IMR-90 (cell line): ENCODE results near the gene POFUT2. TPM values are rescaled to one million over a fixed set of nuclear protein-coding genes. Genes with fewer than 3 reads are reported as not detected.
A peak's percentile ranks its signal among the peaks of the same experiment; 100 is the strongest.

Experiments used
- ATAC-seq: fragments of 200-7000 bp; cut with Tn5 transposase; 2 replicates; pipeline ENCODE4 v1.9.1; 2020; ENCODE audit warnings: low read depth, mild to moderate bottlenecking, moderate library complexity
- BruUV-seq: library from RNA; stranded (reverse); fragments of 400-500 nt; replicated peaks from 2 replicates; lab custom pipeline; 2021; lab: Mats Ljungman, UMichigan
- CTCF ChIA-PET: fragments of 300-600 bp; formaldehyde crosslinking; extraction: SDS; loops from one replicate; lab custom pipeline; 2021; ENCODE audit warnings: antibody characterized with exemption; lab: Yijun Ruan, JAX
- POLR2A ChIA-PET: fragments of 300-600 bp; sonication (Branson Sonifier 250); formaldehyde crosslinking; loops from one replicate; lab custom pipeline; 2022; ENCODE audit warnings: antibody characterized with exemption; ENCODE audit not compliant: unreplicated experiment; lab: Charles Lee
- DNase-seq: peaks from one replicate; pipeline ENCODE4 v3.0.0; 2013
- H2AFZ ChIP-seq: replicated peaks from 2 replicates; pipeline ENCODE3; 2013; ENCODE audit warnings: low read length, mild to moderate bottlenecking; ENCODE audit not compliant: poor library complexity
- H2AK5ac ChIP-seq: 2 replicates; pipeline ENCODE4 v1.6.1; 2013; ENCODE audit warnings: low read depth, low read length, inconsistent platforms
- H2AK9ac ChIP-seq: replicated peaks from 2 replicates; pipeline ENCODE3; 2013; ENCODE audit warnings: mild to moderate bottlenecking, low read depth, low read length, moderate library complexity; ENCODE audit not compliant: poor library complexity
- H2BK120ac ChIP-seq: 2 replicates; pipeline ENCODE4 v1.6.1; 2013; ENCODE audit warnings: low read depth, low read length, inconsistent platforms
- H2BK15ac ChIP-seq: 3 replicates; pipeline ENCODE4 v1.6.1; 2013; ENCODE audit warnings: low read depth, low read length, inconsistent platforms
- H2BK20ac ChIP-seq: 2 replicates; pipeline ENCODE4 v1.6.1; 2013; ENCODE audit warnings: low read depth, mild to moderate bottlenecking, inconsistent platforms, low read length, moderate library complexity
- H2BK5ac ChIP-seq: 2 replicates; pipeline ENCODE4 v1.6.1; 2013; ENCODE audit warnings: mild to moderate bottlenecking, low read depth, low read length, inconsistent platforms; ENCODE audit not compliant: poor library complexity, severe bottlenecking
- H3K14ac ChIP-seq: replicated peaks from 2 replicates; pipeline ENCODE4 v1.6.1; 2013; ENCODE audit warnings: low read depth, low read length, inconsistent platforms
- H3K18ac ChIP-seq: 2 replicates; pipeline ENCODE4 v1.6.1; 2013; ENCODE audit warnings: low read depth, low read length, control low read depth
- H3K23ac ChIP-seq: 2 replicates; pipeline ENCODE4 v1.6.1; 2013; ENCODE audit warnings: low read depth, low read length, inconsistent platforms
- H3K27ac ChIP-seq: 2 replicates; pipeline ENCODE4 v1.5.1; 2013; ENCODE audit warnings: mild to moderate bottlenecking, control low read depth, low read length; ENCODE audit not compliant: insufficient read depth
- H3K27me3 ChIP-seq: 2 replicates; pipeline ENCODE4 v1.6.1; 2013; ENCODE audit warnings: low read length; ENCODE audit not compliant: control insufficient read depth, insufficient read depth
- H3K36me3 ChIP-seq: 2 replicates; pipeline ENCODE4 v1.6.1; 2013; ENCODE audit warnings: low read length, mixed read lengths; ENCODE audit not compliant: control insufficient read depth, insufficient read depth
- H3K4ac ChIP-seq: 2 replicates; pipeline ENCODE4 v1.6.1; 2013; ENCODE audit warnings: low read depth, low read length, inconsistent platforms
- H3K4me1 ChIP-seq: 2 replicates; pipeline ENCODE4 v1.6.1; 2013; ENCODE audit warnings: low read length, mixed read lengths; ENCODE audit not compliant: control insufficient read depth, insufficient read depth
- H3K4me2 ChIP-seq: 2 replicates; pipeline ENCODE4 v1.6.1; 2013; ENCODE audit warnings: low read depth, mild to moderate bottlenecking, control low read depth, low read length, moderate library complexity
- H3K4me3 ChIP-seq: 2 replicates; pipeline ENCODE4 v1.5.1; 2013; ENCODE audit warnings: low read depth, mild to moderate bottlenecking, control low read depth, low read length, moderate library complexity; ENCODE audit not compliant: insufficient read depth
- H3K56ac ChIP-seq: 2 replicates; pipeline ENCODE4 v1.6.1; 2013; ENCODE audit warnings: low read length, inconsistent platforms; ENCODE audit not compliant: insufficient read depth; ENCODE audit errors: extremely low read depth
- H3K79me1 ChIP-seq, 2 experiments: 2 replicates each; pipeline ENCODE4 v1.6.1; 2013; ENCODE audit warnings: low read length in 2 of 2, inconsistent platforms in 1 of 2, low read depth in 1 of 2
- H3K9ac ChIP-seq: 2 replicates; pipeline ENCODE4 v1.6.1; 2013; ENCODE audit warnings: low read depth, low read length, control low read depth
- H3K9me1 ChIP-seq: 2 replicates; pipeline ENCODE4 v1.6.1; 2013; ENCODE audit warnings: low read length, inconsistent platforms; ENCODE audit not compliant: insufficient read depth
- H3K9me3 ChIP-seq: 2 replicates; pipeline ENCODE4 v1.6.1; 2013; ENCODE audit warnings: low read length; ENCODE audit not compliant: control insufficient read depth, insufficient read depth
- H4K20me1 ChIP-seq: 2 replicates; pipeline ENCODE4 v1.6.1; 2013; ENCODE audit warnings: low read length, inconsistent platforms; ENCODE audit not compliant: insufficient read depth
- H4K5ac ChIP-seq: 2 replicates; pipeline ENCODE4 v1.6.1; 2013; ENCODE audit warnings: mild to moderate bottlenecking, low read depth, low read length, control low read depth
- H4K8ac ChIP-seq, 2 experiments: 2 replicates each; pipeline ENCODE4 v1.6.1; 2013; ENCODE audit warnings: low read depth in 2 of 2, low read length in 2 of 2, control low read depth in 1 of 2, inconsistent platforms in 1 of 2
- H4K91ac ChIP-seq: 2 replicates; pipeline ENCODE4 v1.6.1; 2013; ENCODE audit warnings: low read depth, low read length, inconsistent platforms; ENCODE audit not compliant: insufficient read depth
- BHLHE40 ChIP-seq: fragments of 150-350 bp; IDR thresholded peaks from 2 replicates; pipeline ENCODE4 v1.6.1; 2016; ENCODE audit warnings: mild to moderate bottlenecking, low read depth, low read length
- CEBPB ChIP-seq: IDR thresholded peaks from 2 replicates; pipeline ENCODE4 v1.6.1; 2012; ENCODE audit warnings: low read depth, low read length, improper control_type of control experiment
- WGBS, 2 experiments: methylation state at CpG; one replicate each; pipeline versions ENCODE4 v1.1.5 to v1.1.7; 2013; ENCODE audit warnings: missing lambda C conversion rate in 2 of 2; ENCODE audit not compliant: insufficient read length in 1 of 2; ENCODE audit errors: extremely low coverage in 2 of 2; 5-methylcytosine and 5-hydroxymethylcytosine counted together
- dilution Hi-C: fragments of 300-500 bp; cut with HindIII; formaldehyde crosslinking; loops from one replicate; pipeline ENCODE4 v1.14.3; 2018; ENCODE audit warnings: low sequenced_read_pairs; ENCODE audit not compliant: unreplicated experiment
- in situ Hi-C: fragments of 300-500 bp; cut with MboI; formaldehyde crosslinking; loops from 3 replicates; pipeline ENCODE4 v1.14.3; 2019; ENCODE audit warnings: low sequenced_read_pairs, inconsistent platforms, mixed read lengths
- intact Hi-C: fragments of 100-400 bp; cut with micrococcal nuclease; formaldehyde crosslinking; loops from 2 replicates; pipeline ENCODE4 v1.10.0; 2022
- polyA plus RNA-seq, 3 experiments: library from polyadenylated mRNA; depleted of rRNA; stranded (reverse); fragments of >200 nt; gene quantifications; 2 replicates each; pipeline ENCODE4 v1.2.3, GENCODE V29; 2012; ENCODE audit warnings: low replicate concordance in 1 of 3
- total RNA-seq: library from RNA; depleted of rRNA; stranded (reverse); fragments of >200 nt; gene quantifications from 2 replicates; pipeline ENCODE4 v1.2.3, GENCODE V29; 2012

Gene POFUT2
- total and polyA plus RNA-seq, 2 of the 4 experiments (the other 2 are of a cell fraction) = 18.8 to 59.3 TPM

- no peak overlapping the region for H4K91ac ChIP-seq
- H3K4me1 ChIP-seq = peaks cover 23% of the 10 kb centered on the region
- H3K36me3 ChIP-seq = peaks cover 28% of the 10 kb centered on the region
- H2AFZ ChIP-seq = no peak overlapping the region
- H3K79me1 ChIP-seq = 0 out of 4 replicates have a peak, but pooled peaks cover 0 to 8% of the 10 kb centered on the region in 2 experiments
- no peak overlapping the region for H3K4me3 ChIP-seq
- dilution Hi-C loops (no loop called here), in situ Hi-C loops (no loop called here), intact Hi-C loops (loop anchor here (5.0 kb wide), 1 partner anchor 84 kb away; no protein-coding TSS in a partner anchor)
- 93% methylated on average over 3 of the region's 15 CpGs; no CpG with 5 or more reads in 1 of the 2 experiments for WGBS, 2 experiments
- 0 out of 2 replicates have a peak overlapping the region, but pooled peaks have one; percentile 8 for H3K4ac ChIP-seq
- no peak for TF ChIP-seq CEBPB
- peak; percentile 73 for TF ChIP-seq BHLHE40
- CTCF ChIA-PET = interaction anchor here (1.3 kb wide), 1 partner anchor 86 kb away, joined by 3 read pairs; no protein-coding TSS in a partner anchor
- H4K20me1 ChIP-seq = peaks cover 41% of the 10 kb centered on the region
- POLR2A ChIA-PET = interaction anchor here (0.6 kb wide), 1 partner anchor 70 kb away, joined by 3 read pairs; no protein-coding TSS in a partner anchor
- no peak overlapping the region for H3K23ac ChIP-seq
- no peak overlapping the region for H4K5ac ChIP-seq
- H2BK20ac ChIP-seq = no peak overlapping the region
- H3K27ac ChIP-seq = no peak overlapping the region
- no peak overlapping the region for H3K9ac ChIP-seq
- 0 out of 4 replicates have a peak overlapping the region, but pooled peaks of 1 of the 2 experiments have one; percentile 5 for H4K8ac ChIP-seq
- ATAC-seq = no peak
- H2BK120ac ChIP-seq = no peak overlapping the region
- H2BK5ac ChIP-seq = no peak overlapping the region
- H2AK5ac ChIP-seq = peak overlapping the region; percentile 52
- no peak overlapping the region for H3K56ac ChIP-seq
- no peak overlapping the region for H3K4me2 ChIP-seq
- peak overlapping the region; percentile 11; the same call in 1 of the 2 replicates for H3K14ac ChIP-seq
- no peaks in the 10 kb centered on the region for H3K9me3 ChIP-seq
- H2AK9ac ChIP-seq = no peak overlapping the region
- H2BK15ac ChIP-seq = peak overlapping the region; percentile 45; the same call in 1 of the 3 replicates
- H3K9me1 ChIP-seq = peaks cover 23% of the 10 kb centered on the region
- peak; percentile 44 for DNase-seq
- BruUV-seq = no TSS peak
- no peak overlapping the region for H3K18ac ChIP-seq
- no peaks in the 10 kb centered on the region for H3K27me3 ChIP-seq
Measured at GRCh38 chr21:45226540-45227326, 61.0 kb downstream of the POFUT2 start.
